Panc1 (cell line): ENCODE measurements around the gene NACA. TPM values are rescaled to one million over a fixed set of nuclear protein-coding genes. Genes with fewer than 3 reads are reported as not detected.

ENCODE experiments used
- ATAC-seq: fragments of 200-7000 bp; cut with Tn5 transposase; 2 replicates; pipeline ENCODE4 v1.9.1; 2020; ENCODE audit warnings: mild to moderate bottlenecking, moderate library complexity
- BruUV-seq: library from RNA; stranded (reverse); fragments of 400-500 nt; replicated peaks from 2 replicates; lab custom pipeline; 2021; lab: Mats Ljungman, UMichigan
- CTCF ChIA-PET: fragments of 300-600 bp; sonication (Branson Sonifier 250); formaldehyde crosslinking; loops from one replicate; lab custom pipeline; 2022; ENCODE audit warnings: antibody characterized with exemption; lab: Charles Lee
- POLR2A ChIA-PET: fragments of 300-600 bp; sonication (Branson Sonifier 250); formaldehyde crosslinking; loops from one replicate; lab custom pipeline; 2022; ENCODE audit warnings: antibody characterized with exemption; lab: Charles Lee
- DNase-seq: peaks from one replicate; pipeline ENCODE4 v3.0.0-alpha.2; 2010; ENCODE audit warnings: low read depth, low spot score
- H3K27ac ChIP-seq: 2 replicates; pipeline ENCODE4 v1.5.1; 2011; ENCODE audit warnings: mild to moderate bottlenecking, low read length, inconsistent platforms
- H3K27me3 ChIP-seq: fragments of 200-500 bp; sonication (Bioruptor generic); 2 replicates; pipeline ENCODE4 v1.6.0; 2014; ENCODE audit warnings: low read length, inconsistent platforms; ENCODE audit not compliant: control insufficient read depth, insufficient read depth
- H3K36me3 ChIP-seq: fragments of 200-500 bp; sonication (Bioruptor generic); 2 replicates; pipeline ENCODE4 v1.5.1; 2014; ENCODE audit warnings: inconsistent platforms, mild to moderate bottlenecking, low read length, moderate library complexity; ENCODE audit not compliant: control insufficient read depth, insufficient read depth
- H3K4me1 ChIP-seq: 2 replicates; pipeline ENCODE4 v1.5.1; 2011; ENCODE audit warnings: inconsistent platforms, mild to moderate bottlenecking, low read length, moderate library complexity; ENCODE audit not compliant: control insufficient read depth, insufficient read depth
- H3K4me3 ChIP-seq, 2 experiments: 2 replicates each; pipeline ENCODE4 v1.5.1; 2011 to 2012; ENCODE audit warnings: low read depth in 2 of 2, low read length in 2 of 2, mild to moderate bottlenecking in 2 of 2, inconsistent platforms in 1 of 2, moderate library complexity in 1 of 2
- H3K9me3 ChIP-seq: fragments of 200-500 bp; sonication (Bioruptor generic); 2 replicates; pipeline ENCODE4 v1.5.1; 2014; ENCODE audit warnings: low read depth, mild to moderate bottlenecking, inconsistent platforms, low read length, moderate library complexity; ENCODE audit not compliant: control insufficient read depth, insufficient read depth
- POLR2AphosphoS5 ChIP-seq: IDR thresholded peaks from 2 replicates; pipeline ENCODE4 v1.6.1; 2012; ENCODE audit warnings: mild to moderate bottlenecking, low read depth, low read length, moderate library complexity
- SIN3A ChIP-seq: IDR thresholded peaks from 2 replicates; pipeline ENCODE4 v1.6.1; 2012; ENCODE audit warnings: low read depth, mild to moderate bottlenecking, low read length, moderate library complexity, borderline replicate concordance; ENCODE audit not compliant: insufficient read depth
- TCF7L2 ChIP-seq: IDR thresholded peaks from 2 replicates; pipeline ENCODE4 v1.6.1; 2011; ENCODE audit warnings: mild to moderate bottlenecking, low read depth, low read length, inconsistent platforms
- in situ Hi-C: cut with HindIII; loops from 2 replicates; pipeline ENCODE4 v1.10.0; 2016; ENCODE audit warnings: low sequenced_read_pairs, low pct_unique_long_range_greater_than_20kb
- intact Hi-C: fragments of 100-400 bp; cut with micrococcal nuclease; formaldehyde crosslinking; loops from one replicate; pipeline ENCODE4 v1.10.0; 2022; ENCODE audit not compliant: unreplicated experiment
- total RNA-seq: library from RNA; stranded (reverse); gene quantifications from one replicate; pipeline ENCODE4 v1.2.1, GENCODE V29; 2021; ENCODE audit not compliant: unreplicated experiment
- TF ChIP-seq, protein P1 (sequence below), 2 experiments: IDR thresholded peaks; 2 replicates each; pipeline ENCODE4 v1.6.1; 2011 to 2012; ENCODE audit warnings: low read depth in 2 of 2, control low read depth in 1 of 2, low read length in 1 of 2, mild to moderate bottlenecking in 1 of 2, moderate library complexity in 1 of 2; ENCODE audit not compliant: insufficient read depth in 1 of 2
- TF ChIP-seq, protein P2 (sequence below): fragments of 450-650 bp; IDR thresholded peaks from 2 replicates; pipeline ENCODE4 v1.5.1; 2017; ENCODE audit warnings: mild to moderate bottlenecking

The NACA gene
- total RNA-seq, 1 experiment from 2014 or later = 716 TPM

DNA sequence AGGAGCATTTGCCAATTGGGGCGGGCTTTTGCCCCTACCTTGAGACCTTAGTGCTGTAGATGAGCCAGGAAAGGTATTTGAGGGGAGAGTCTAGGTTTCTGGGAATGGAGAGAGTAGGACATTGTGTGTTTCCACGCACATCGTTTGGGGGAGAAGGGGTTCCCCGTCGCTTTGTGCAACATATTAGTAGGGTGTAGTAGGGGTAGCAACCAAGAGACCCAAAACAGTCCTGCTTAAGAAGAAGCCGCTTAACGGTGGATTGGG, 36.3 kb downstream of the NACA start:
- Histone ChIP-seq H3K27me3 (no peaks in the 10 kb centered on the region), H3K4me1 (no peaks in the 10 kb centered on the region), H3K9me3 (no peaks in the 10 kb centered on the region), H3K27ac (peak overlapping the region; percentile 100), H3K36me3 (peaks cover 9% of the 10 kb centered on the region), H3K4me3 (peak overlapping the region; percentile 97 to 99)
- TF ChIP-seq, protein P1, sequence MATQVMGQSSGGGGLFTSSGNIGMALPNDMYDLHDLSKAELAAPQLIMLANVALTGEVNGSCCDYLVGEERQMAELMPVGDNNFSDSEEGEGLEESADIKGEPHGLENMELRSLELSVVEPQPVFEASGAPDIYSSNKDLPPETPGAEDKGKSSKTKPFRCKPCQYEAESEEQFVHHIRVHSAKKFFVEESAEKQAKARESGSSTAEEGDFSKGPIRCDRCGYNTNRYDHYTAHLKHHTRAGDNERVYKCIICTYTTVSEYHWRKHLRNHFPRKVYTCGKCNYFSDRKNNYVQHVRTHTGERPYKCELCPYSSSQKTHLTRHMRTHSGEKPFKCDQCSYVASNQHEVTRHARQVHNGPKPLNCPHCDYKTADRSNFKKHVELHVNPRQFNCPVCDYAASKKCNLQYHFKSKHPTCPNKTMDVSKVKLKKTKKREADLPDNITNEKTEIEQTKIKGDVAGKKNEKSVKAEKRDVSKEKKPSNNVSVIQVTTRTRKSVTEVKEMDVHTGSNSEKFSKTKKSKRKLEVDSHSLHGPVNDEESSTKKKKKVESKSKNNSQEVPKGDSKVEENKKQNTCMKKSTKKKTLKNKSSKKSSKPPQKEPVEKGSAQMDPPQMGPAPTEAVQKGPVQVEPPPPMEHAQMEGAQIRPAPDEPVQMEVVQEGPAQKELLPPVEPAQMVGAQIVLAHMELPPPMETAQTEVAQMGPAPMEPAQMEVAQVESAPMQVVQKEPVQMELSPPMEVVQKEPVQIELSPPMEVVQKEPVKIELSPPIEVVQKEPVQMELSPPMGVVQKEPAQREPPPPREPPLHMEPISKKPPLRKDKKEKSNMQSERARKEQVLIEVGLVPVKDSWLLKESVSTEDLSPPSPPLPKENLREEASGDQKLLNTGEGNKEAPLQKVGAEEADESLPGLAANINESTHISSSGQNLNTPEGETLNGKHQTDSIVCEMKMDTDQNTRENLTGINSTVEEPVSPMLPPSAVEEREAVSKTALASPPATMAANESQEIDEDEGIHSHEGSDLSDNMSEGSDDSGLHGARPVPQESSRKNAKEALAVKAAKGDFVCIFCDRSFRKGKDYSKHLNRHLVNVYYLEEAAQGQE (IDR thresholded peaks at IDR 0.05; ENCODE audit: insufficient read depth in 1 of 2, low read depth in 2 of 2, low read length in 1 of 2) = no peak
- TF ChIP-seq TCF7L2 = no peak
- TF ChIP-seq SIN3A = no peak
- TF ChIP-seq, protein P2, sequence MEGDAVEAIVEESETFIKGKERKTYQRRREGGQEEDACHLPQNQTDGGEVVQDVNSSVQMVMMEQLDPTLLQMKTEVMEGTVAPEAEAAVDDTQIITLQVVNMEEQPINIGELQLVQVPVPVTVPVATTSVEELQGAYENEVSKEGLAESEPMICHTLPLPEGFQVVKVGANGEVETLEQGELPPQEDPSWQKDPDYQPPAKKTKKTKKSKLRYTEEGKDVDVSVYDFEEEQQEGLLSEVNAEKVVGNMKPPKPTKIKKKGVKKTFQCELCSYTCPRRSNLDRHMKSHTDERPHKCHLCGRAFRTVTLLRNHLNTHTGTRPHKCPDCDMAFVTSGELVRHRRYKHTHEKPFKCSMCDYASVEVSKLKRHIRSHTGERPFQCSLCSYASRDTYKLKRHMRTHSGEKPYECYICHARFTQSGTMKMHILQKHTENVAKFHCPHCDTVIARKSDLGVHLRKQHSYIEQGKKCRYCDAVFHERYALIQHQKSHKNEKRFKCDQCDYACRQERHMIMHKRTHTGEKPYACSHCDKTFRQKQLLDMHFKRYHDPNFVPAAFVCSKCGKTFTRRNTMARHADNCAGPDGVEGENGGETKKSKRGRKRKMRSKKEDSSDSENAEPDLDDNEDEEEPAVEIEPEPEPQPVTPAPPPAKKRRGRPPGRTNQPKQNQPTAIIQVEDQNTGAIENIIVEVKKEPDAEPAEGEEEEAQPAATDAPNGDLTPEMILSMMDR = no peak
- TF ChIP-seq POLR2AphosphoS5 = no peak
- ChIA-PET CTCF (interaction anchor here (0.6 kb wide), 1 partner anchor 313 kb away, joined by 8 read pairs; no protein-coding TSS in a partner anchor), POLR2A (no interaction called here)
- intact Hi-C loops (loop anchor here (2.0 kb wide), 1 partner anchor 36 kb away; the partner anchor contains the start of gene NACA), in situ Hi-C loops (no loop called here)
- DNase-seq (no peak), ATAC-seq (no peak)
- TSS peak; percentile 99 for BruUV-seq

- no peaks in the 10 kb centered on the region for H3K9me3 ChIP-seq
- in situ Hi-C loops = no loop called here
- H3K4me3 ChIP-seq = peak within 1 kb of the TSS; percentile 97 to 99
- DNase-seq = peak; percentile 92
- peak; percentile 88 for ATAC-seq
- 0 out of 2 replicates have a peak, but pooled peaks have one; percentile 48 for TF ChIP-seq SIN3A
- TF ChIP-seq, protein P1 (IDR thresholded peaks at IDR 0.05; ENCODE audit: insufficient read depth in 1 of 2, low read depth in 2 of 2, low read length in 1 of 2) = 0 out of 4 replicates have a peak, but pooled peaks of 1 of the 2 experiments have one; percentile 34
- TF ChIP-seq TCF7L2 = no peak
- TF ChIP-seq, protein P2 = no peak
- TF ChIP-seq POLR2AphosphoS5 = peak; percentile 93
- no peaks in the 10 kb centered on the region for H3K27me3 ChIP-seq
- no peaks in the 10 kb centered on the region for H3K4me1 ChIP-seq
- no TSS peak for BruUV-seq
- intact Hi-C loops = loop anchor here (2.0 kb wide), 1 partner anchor 37 kb away; the partner anchor contains the start of gene NACA
- peaks cover 9% of the 10 kb centered on the region for H3K36me3 ChIP-seq
- CTCF ChIA-PET = no interaction called here
- H3K27ac ChIP-seq = peak within 1 kb of the TSS; percentile 100
- POLR2A ChIA-PET = interaction anchor here (0.6 to 0.7 kb wide), 2 partner anchors 31 to 35 kb away, joined by 5 to 9 read pairs; no protein-coding TSS in a partner anchor
These were observed 36.8 kb downstream of the NACA start, which contains the start of gene PTGES3 for GRCh38 chr12:56688129-56688845. Gene PTGES3, minus strand, starts transcription at chr12:56688284. Its CDS starts 285 bp downstream, at chr12:56687999.
